SK-N-SH treated with all-trans-retinoic acid at 6 μM for 48 hours (cell line): Measurements from ENCODE around the gene CDIPT.

ENCODE experiments used
- CREB5 ChIP-seq: fragments of 250-450 bp; sonication (Bioruptor Pico); IDR thresholded peaks from 2 replicates; pipeline ENCODE4 v1.5.1; 2020; ENCODE audit warnings: low read depth, mild to moderate bottlenecking, moderate library complexity
- CSDC2 ChIP-seq: fragments of 250-450 bp; sonication (Bioruptor Pico); IDR thresholded peaks from 2 replicates; pipeline ENCODE4 v1.5.0; 2020; ENCODE audit warnings: mild to moderate bottlenecking, moderate library complexity
- ESRRG ChIP-seq: fragments of 250-450 bp; sonication (Bioruptor Pico); IDR thresholded peaks from 2 replicates; pipeline ENCODE4 v1.6.1; 2021; ENCODE audit warnings: mild to moderate bottlenecking
- PATZ1 ChIP-seq: fragments of 250-450 bp; sonication (Bioruptor Pico); IDR thresholded peaks from 2 replicates; pipeline ENCODE4 v1.8.0; 2020; ENCODE audit warnings: mild to moderate bottlenecking, moderate library complexity, borderline replicate concordance
- PPARA ChIP-seq: fragments of 250-450 bp; sonication (Bioruptor Pico); IDR thresholded peaks from 2 replicates; pipeline ENCODE4 v1.5.0; 2020; ENCODE audit warnings: mild to moderate bottlenecking, borderline replicate concordance
- RARB ChIP-seq: fragments of 250-450 bp; sonication (Bioruptor Pico); IDR thresholded peaks from 2 replicates; pipeline ENCODE4 v1.8.0; 2021; ENCODE audit warnings: mild to moderate bottlenecking, moderate library complexity
- TCF4 ChIP-seq: fragments of 250-450 bp; sonication (Bioruptor Pico); IDR thresholded peaks from 2 replicates; pipeline ENCODE4 v1.8.0; 2021; ENCODE audit warnings: mild to moderate bottlenecking, moderate library complexity, borderline replicate concordance
- ZC3H10 ChIP-seq: fragments of 250-450 bp; sonication (Bioruptor Pico); IDR thresholded peaks from 2 replicates; pipeline ENCODE4 v1.5.1; 2021; ENCODE audit warnings: mild to moderate bottlenecking, moderate library complexity
- ZFP30 ChIP-seq: fragments of 450-650 bp; formaldehyde crosslinking; IDR thresholded peaks from 2 replicates; pipeline ENCODE4 v1.5.0; 2022; ENCODE audit warnings: mild to moderate bottlenecking, moderate library complexity

DNA sequence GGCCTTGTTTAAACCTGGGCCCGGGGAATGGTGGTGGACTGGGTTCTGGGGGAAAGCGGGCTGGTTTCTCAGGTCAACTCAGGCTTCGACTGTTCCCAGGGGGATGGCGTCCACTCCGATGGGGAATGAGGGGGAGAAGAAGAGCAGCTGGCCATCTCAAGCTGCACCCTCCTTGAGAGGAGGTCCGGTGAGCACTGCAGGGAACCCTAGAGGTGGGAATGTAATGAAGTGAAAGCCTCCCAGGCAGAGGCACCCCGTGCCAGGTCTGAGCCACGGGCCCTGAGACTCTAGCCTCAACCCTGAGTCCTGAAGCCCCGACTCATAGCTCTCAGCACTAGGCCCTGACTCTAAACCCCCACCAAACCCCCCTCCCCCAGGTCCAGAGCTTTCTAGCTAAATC lies 1.2 kb upstream of the CDIPT start:
- TF ChIP-seq CSDC2 (CRISPR knock-in tag) = no peak
- TF ChIP-seq PPARA (CRISPR knock-in tag) = no peak
- no peak for TF ChIP-seq ZFP30
- TF ChIP-seq ZC3H10 (CRISPR knock-in tag) = no peak
- no peak for TF ChIP-seq ESRRG (CRISPR knock-in tag)
- no peak for TF ChIP-seq PATZ1 (CRISPR knock-in tag)
- TF ChIP-seq RARB (CRISPR knock-in tag) = no peak
- no peak for TF ChIP-seq CREB5
- no peak for TF ChIP-seq TCF4 (CRISPR knock-in tag)
